ENCODE data around the gene TACR1. TPM values are rescaled to one million over a fixed set of nuclear protein-coding genes. Genes with fewer than 3 reads are reported as not detected.
"Not testable (repeated sequence)": the region's sequence is repeated elsewhere in the genome, so short reads cannot be mapped to it uniquely, and the experiment has no call there.

Gene TACR1
- total RNA-seq: 0.07 TPM
- long read RNA-seq: 0 reads

- DNase-seq: peak; percentile 77
- intact Hi-C loops (cut with micrococcal nuclease): no loop called here
- peak; percentile 79 for ATAC-seq
Observed at GRCh38 chr2:75199428-75200011, at the start of gene TACR1. Gene TACR1 (minus strand): TSS chr2:75199520. CDS start chr2:75198934, 586 bp downstream.

- intact Hi-C loops (cut with micrococcal nuclease); DNase-seq; ATAC-seq: not testable (repeated sequence)
Observed at GRCh38 chr2:75248581-75248980, 49.3 kb upstream of the TACR1 start.

- DNase-seq (no peak), ATAC-seq (no peak)
- intact Hi-C loops (cut with micrococcal nuclease): no loop called here
Observed at GRCh38 chr2:75246441-75247167, 47.3 kb upstream of the TACR1 start.

- DNase-seq (no peak), ATAC-seq (no peak)
- intact Hi-C loops (cut with micrococcal nuclease): no loop called here
Observed at GRCh38 chr2:75243219-75243618, 43.9 kb upstream of the TACR1 start.

GRCh38 chr2:75241696-75242095, 42.4 kb upstream of the TACR1 start:
- intact Hi-C loops (cut with micrococcal nuclease): no loop called here
- ATAC-seq (no peak), DNase-seq (no peak)

- intact Hi-C loops (cut with micrococcal nuclease): no loop called here
- no peak for ATAC-seq
Observed at GRCh38 chr2:75238670-75239330, 39.5 kb upstream of the TACR1 start.

GRCh38 chr2:75237296-75237695, 38.0 kb upstream of the TACR1 start:
- DNase-seq (no peak), ATAC-seq (no peak)
- intact Hi-C loops (cut with micrococcal nuclease): no loop called here

More at GRCh38 chr2:75238670-75239330, 39.5 kb upstream of the TACR1 start:
- no peak for DNase-seq

- intact Hi-C loops (cut with micrococcal nuclease): no loop called here
- no peak for DNase-seq
- ATAC-seq: no peak
Observed at GRCh38 chr2:75233965-75234364, 34.6 kb upstream of the TACR1 start.

GRCh38 chr2:75226617-75227016, 27.3 kb upstream of the TACR1 start:
- intact Hi-C loops (cut with micrococcal nuclease): no loop called here
- DNase-seq (no peak), ATAC-seq (no peak)

GRCh38 chr2:75226099-75226498, 26.8 kb upstream of the TACR1 start:
- DNase-seq: no peak
- ATAC-seq: no peak
- intact Hi-C loops (cut with micrococcal nuclease): no loop called here

GRCh38 chr2:75224636-75225094, 25.3 kb upstream of the TACR1 start:
- DNase-seq (no peak), ATAC-seq (no peak)
- intact Hi-C loops (cut with micrococcal nuclease): no loop called here

GRCh38 chr2:75222527-75222926, 23.2 kb upstream of the TACR1 start:
- DNase-seq (no peak), ATAC-seq (no peak)
- intact Hi-C loops (cut with micrococcal nuclease): no loop called here

GRCh38 chr2:75221862-75222261, 22.5 kb upstream of the TACR1 start:
- DNase-seq (no peak), ATAC-seq (no peak)
- intact Hi-C loops (cut with micrococcal nuclease): no loop called here

GRCh38 chr2:75219213-75219612, 19.9 kb upstream of the TACR1 start:
- DNase-seq; ATAC-seq; intact Hi-C loops (cut with micrococcal nuclease): not testable (repeated sequence)

GRCh38 chr2:75211266-75211770, 12.0 kb upstream of the TACR1 start:
- intact Hi-C loops (cut with micrococcal nuclease): no loop called here
- ATAC-seq (no peak), DNase-seq (no peak)

GRCh38 chr2:75210409-75210808, 11.1 kb upstream of the TACR1 start:
- ATAC-seq: no peak
- DNase-seq: no peak
- intact Hi-C loops (cut with micrococcal nuclease): no loop called here

- ATAC-seq: no peak
Observed at GRCh38 chr2:75208738-75209137, 9.4 kb upstream of the TACR1 start.

GRCh38 chr2:75204833-75205232, 5.5 kb upstream of the TACR1 start:
- intact Hi-C loops (cut with micrococcal nuclease): no loop called here
- ATAC-seq: no peak
- no peak for DNase-seq

More at GRCh38 chr2:75208738-75209137, 9.4 kb upstream of the TACR1 start:
- no peak for DNase-seq
- intact Hi-C loops (cut with micrococcal nuclease): no loop called here

- intact Hi-C loops (cut with micrococcal nuclease): no loop called here
- no peak for DNase-seq
- ATAC-seq: no peak
Observed at GRCh38 chr2:75202359-75202758, 3.0 kb upstream of the TACR1 start.

All from left ventricle myocardium superior (tissue), 1 donor.